HG03520 (cell line): ENCODE measurements around the gene PEX11B.

Experiments used
- ATAC-seq: cut with Tn5 transposase; IDR thresholded peaks from one replicate; pipeline ENCODE4 v1.9.1; 2021; ENCODE audit warnings: mild to moderate bottlenecking, moderate library complexity; ENCODE audit not compliant: unreplicated experiment

The PEX11B gene

GRCh38 chr1:145912128-145912641, 6.3 kb downstream of the PEX11B start:
- no peak for ATAC-seq

- no peak for ATAC-seq
Observed at GRCh38 chr1:145908653-145909052, 9.9 kb downstream of the PEX11B start.

GRCh38 chr1:145906954-145907753, 11.4 kb downstream of the PEX11B start:
- ATAC-seq, result no peak

- no peak for ATAC-seq
Observed at GRCh38 chr1:145901312-145902021, 17.1 kb downstream of the PEX11B start.

DNA sequence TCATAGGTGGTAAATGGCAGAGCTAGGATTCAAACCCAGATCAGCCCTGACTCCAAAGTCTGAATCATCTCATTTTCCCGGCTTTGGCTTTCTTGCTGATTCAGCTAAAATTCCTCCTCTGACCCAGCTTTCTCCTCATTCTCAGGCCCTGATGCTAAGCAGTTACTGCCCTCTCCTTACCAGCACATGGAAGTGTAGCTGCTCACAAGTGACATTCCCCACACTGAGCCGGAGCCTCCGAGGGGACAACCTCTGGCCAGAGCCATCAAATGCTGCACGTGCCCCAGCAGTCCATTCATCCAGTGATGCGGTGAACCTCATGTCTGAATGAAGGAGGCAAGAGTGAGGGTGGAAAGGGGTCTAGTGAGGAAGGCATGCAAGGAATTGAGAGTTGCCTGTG, 19.8 kb downstream of the PEX11B start:
- ATAC-seq, result no peak

GRCh38 chr1:145897969-145898368, 20.5 kb downstream of the PEX11B start:
- no peak for ATAC-seq

GRCh38 chr1:145895471-145895870, 23.0 kb downstream of the PEX11B start:
- ATAC-seq, result no peak

DNA sequence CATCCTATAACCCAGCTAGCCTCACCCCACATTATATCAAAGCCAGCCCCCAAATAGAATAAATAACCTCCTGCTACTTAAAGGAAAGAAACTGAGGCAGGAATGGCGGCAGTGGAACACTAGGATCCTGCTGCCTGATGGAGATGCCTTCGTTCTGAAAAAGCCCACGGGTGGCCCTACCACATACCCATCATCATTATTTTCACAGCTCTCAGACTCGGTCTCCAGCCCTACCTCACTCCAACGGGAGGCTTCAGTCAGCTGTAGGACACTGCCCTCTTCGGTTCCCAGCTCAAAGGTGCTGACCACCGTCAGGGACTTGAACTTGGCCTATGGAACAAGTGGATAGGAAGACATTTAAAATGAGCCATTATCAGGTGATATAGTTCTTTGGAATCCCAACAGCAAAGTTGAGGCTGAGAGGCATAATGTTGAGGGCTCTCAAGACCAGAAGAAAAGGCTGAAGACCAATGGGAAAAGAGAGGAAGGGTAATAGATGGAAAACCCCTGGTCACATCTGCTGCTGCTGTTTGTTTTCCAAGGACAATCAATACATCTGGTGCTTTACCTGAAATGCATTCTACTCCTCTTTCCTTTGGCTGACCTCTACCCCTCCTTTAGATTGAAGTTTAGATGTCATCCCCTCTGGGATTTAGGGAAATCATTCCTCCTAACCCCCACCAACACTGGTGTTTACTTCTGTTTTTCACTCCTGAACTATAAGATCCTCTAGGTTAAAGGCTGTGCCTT, 25.0 kb downstream of the PEX11B start:
- no peak for ATAC-seq

GRCh38 chr1:145892486-145893087, 25.9 kb downstream of the PEX11B start:
- ATAC-seq, result no peak

DNA sequence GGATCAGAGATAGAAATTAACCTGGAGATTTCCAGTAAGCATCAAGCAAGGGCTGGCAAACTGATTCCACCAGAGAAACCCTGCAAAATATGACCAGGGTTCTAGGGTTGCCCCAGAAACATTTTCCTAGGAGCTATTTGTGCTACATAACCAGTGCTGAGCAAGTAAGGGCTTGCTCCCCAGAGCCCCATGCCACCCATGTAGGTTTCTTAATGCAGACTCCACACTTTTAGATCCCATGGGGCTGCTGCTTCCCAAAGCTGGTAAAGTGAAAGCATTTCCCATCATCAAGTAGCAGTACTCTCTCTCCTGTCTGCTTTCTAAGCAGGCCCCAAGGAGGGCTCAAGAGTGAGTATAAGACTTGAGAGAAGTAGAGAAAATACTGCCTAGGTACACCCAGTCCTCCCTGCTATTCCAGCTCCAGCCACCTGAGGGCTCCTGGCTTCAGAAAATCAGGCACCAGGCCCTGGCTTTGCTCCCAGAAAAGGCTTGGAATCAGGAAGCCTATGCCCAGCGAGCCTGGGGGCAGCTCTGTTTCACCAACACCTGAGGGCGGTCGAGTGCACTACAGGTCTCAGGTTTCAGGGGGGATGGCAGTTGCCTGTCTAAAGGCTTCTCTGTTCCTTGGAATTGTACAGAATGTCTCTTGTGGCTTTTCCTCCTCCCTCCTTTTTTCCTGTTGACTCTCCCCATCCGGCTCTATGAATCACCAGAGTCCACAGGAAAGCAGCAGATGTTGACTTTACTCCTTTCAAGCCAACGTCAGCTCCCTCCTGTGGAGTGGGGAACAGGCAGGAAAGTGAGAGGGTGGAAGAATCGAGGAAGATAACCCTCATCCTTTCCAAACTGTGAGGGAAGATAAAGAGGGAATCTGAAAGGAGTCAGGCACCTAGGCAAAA, 26.7 kb downstream of the PEX11B start:
- ATAC-seq, result no peak

GRCh38 chr1:145891143-145891542, 27.4 kb downstream of the PEX11B start:
- no peak for ATAC-seq

- no peak for ATAC-seq
Observed at GRCh38 chr1:145889722-145890121, 28.8 kb downstream of the PEX11B start.

GRCh38 chr1:145887631-145888030, 30.9 kb downstream of the PEX11B start:
- no peak for ATAC-seq

GRCh38 chr1:145886816-145887215, 31.7 kb downstream of the PEX11B start:
- ATAC-seq, result no peak

GRCh38 chr1:145886390-145886789, 32.1 kb downstream of the PEX11B start:
- ATAC-seq, result no peak

GRCh38 chr1:145885738-145886287, 32.7 kb downstream of the PEX11B start, which contains the start of gene ANKRD35:
Gene ANKRD35, minus strand, starts transcription at chr1:145885866. Its CDS starts 108 bp downstream, at chr1:145885758.
- ATAC-seq, result peak; percentile 96

DNA sequence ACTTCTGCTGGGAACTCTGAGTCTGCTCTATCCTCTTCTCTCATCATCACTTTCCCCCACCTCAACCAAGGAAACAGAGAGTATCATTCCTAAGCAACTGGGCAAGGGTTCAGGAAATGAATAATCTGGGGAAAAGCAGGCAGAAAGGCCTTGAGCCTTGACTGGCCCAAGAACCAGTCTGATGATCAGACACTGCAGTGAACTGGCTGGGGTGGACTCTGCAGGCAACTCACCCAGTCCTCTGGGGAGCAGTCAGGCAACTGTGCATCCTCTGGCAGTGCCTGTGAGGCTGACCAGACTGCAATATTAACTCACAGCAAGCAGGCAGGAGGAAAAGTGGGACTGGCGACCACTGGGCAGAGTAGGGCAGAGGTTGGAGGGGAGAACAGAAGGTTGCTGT, 33.8 kb downstream of the PEX11B start:
- ATAC-seq, result no peak

DNA sequence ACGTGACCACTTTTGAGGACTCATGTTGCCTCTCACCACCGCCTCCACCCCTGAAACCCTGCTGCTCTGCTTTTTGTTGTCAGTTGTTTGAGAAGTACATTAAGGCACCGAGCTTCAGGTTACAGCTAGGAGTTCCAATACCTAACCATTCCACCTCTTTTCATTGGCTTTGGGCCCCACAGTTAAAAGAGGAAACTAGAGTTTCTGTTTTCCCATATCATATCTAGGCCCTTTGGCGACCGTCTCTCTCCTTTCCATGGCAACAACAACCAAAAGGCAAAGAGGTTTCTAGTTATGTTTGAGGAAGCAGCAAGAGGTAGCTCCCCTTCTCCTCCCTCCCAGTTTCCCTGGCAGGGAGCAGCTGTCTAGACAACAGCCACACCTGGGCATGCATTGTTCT, 38.7 kb downstream of the PEX11B start:
- no peak for ATAC-seq

GRCh38 chr1:145878724-145879123, 39.8 kb downstream of the PEX11B start:
- ATAC-seq, result no peak
